SHP77 (cell line): ENCODE measurements around the gene TIMP3.

Experiments used
- DNase-seq, 2 experiments: peaks; one replicate each; lab custom pipeline; 2025; lab: John Stamatoyannopoulos, UW

Gene TIMP3

DNA sequence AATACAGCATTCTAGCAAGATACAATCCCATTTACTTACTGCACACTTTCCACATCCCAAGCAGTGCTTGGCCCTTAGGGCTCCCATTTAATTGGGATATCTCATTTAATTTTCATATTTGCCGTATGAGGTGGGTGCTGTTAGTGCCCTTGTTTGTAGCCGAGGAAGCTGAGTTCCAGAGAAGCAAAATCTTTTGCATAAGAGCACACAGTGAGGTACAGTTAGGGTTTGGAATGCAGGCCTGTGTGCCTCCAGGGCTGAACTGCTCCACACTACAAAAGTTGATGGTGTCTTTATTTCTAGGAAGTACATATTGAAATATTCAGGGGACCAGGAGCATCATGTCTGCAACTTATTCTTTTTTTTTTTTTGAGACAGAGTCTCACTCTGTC lies 15.5 kb upstream of the TIMP3 start:
- DNase-seq: no peak

DNA sequence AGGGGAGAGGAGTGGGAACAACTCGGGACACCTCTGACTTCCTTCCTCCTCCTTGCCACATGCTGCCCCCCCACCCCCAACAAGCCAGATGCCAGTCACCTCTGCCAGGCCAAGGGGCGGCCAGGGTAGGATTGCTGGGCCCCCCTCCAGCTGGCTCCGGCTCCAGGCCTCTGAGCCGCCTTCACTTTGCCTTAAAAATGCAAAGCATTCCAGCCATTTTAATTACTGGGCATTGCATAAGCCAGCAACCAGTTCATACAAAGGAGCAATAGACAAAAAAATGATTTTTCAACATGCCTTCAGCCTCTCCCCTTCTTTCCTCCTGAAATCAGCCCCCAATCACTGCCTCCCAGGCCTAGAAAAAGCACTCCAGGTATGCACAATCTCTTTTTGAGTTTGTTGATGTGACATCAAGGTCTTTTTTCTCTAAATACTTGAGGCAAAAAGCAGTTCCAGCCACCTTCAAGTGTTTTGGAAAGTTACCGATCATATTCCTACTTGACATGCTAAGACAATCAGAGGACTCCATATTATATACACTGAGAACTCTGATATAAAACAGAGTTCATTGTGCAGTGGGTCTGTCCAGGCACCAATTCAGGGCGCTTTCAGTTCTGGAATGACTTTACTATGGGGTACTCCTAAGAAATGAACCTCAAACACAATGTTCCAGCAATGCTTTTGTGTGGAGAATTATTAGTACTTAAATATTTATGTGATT lies 12.4 kb upstream of the TIMP3 start:
- DNase-seq: no peak

DNA sequence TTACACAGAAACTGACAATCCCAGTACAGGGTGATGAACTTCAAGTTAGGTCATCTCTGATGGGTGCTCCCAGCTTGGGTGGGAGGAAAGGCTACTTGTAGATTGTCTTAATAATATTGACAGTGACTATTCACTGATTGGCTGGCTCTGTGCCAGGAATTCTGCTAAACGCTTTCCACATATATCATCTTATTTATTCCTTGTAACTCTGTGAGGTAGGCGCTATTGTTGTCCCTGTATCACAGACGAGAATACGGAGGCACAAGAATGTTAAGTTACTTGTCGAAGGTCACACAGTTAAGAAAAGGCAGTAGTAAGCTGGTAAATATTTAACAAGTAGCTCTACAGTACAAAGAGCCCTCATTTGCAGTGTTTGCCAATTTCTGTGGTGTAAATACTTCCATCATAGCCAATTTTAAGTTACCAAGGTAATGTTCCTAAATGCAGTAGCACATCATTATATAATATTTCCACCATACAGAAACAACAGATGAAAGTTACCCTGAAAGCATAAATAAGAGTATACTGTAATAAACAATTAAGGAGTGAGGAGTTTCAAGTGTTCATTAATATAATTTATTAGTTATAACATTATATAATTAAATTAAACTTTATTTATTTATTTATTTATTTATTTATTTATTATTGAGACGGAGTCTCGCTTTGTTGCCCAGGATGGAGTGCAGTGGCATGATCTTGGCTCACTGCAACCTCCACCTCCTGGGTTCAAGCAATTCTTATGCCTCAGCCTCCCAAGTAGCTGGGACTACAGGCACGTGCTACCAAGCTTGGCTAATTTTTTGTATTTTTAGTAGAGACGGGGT lies 11.5 kb upstream of the TIMP3 start:
- DNase-seq: no peak

DNA sequence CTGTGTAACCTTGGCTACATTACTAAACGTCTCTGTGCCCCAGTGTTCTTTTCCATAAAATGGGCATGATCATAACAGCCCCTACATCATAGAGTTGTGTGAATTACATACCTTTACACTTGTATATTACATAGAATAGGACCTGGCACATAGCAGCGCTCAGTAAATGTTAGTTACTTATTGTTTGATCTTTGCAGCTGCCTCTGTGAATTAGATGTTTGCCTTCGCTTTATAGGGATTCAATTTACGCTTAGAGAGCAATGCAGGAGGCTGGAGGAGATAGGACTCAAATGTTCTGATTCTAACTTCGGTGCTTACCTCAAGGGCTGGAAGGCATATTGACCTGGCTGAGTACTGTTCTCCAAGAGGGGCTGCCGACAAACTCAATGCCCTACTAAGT lies 10.4 kb upstream of the TIMP3 start:
- no peak for DNase-seq

DNA sequence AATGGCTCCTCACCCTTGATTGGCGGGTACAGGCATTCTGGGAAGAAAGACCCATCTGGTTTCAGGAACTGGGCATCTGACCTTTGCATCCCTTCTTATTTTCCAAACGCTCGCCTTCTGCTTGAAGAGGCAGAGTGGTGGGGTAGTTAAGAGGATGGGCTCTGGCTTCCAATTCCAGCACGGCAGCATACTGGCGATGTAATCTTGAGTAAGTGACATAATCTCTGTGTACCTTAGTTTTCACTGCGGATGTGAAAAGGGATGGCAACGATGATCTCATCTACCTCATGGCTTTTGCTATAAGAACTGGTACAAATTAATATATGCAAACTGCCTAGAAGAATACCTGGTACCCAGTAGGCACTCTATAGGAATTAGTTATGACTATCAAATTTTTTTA lies 10.0 kb upstream of the TIMP3 start:
- DNase-seq: no peak

DNA sequence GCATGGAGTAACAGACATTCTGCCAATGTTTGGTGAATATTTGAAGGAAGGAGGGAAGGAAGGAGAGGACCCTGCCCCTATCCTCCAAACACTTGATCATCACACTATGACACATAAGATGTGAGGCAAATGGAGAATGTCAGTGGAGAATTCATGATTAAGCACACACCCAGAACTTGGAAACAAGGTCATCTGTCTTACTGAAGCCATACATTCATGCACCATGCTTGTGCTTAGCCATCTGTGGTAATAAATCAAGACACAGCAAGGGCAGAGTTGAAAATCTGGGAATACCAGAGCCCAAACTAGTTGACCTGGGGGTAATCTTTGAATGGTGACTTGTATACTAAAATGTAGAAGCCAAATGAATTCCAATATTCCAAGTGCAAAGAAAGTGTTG lies 7.9 kb upstream of the TIMP3 start:
- DNase-seq: no peak

DNA sequence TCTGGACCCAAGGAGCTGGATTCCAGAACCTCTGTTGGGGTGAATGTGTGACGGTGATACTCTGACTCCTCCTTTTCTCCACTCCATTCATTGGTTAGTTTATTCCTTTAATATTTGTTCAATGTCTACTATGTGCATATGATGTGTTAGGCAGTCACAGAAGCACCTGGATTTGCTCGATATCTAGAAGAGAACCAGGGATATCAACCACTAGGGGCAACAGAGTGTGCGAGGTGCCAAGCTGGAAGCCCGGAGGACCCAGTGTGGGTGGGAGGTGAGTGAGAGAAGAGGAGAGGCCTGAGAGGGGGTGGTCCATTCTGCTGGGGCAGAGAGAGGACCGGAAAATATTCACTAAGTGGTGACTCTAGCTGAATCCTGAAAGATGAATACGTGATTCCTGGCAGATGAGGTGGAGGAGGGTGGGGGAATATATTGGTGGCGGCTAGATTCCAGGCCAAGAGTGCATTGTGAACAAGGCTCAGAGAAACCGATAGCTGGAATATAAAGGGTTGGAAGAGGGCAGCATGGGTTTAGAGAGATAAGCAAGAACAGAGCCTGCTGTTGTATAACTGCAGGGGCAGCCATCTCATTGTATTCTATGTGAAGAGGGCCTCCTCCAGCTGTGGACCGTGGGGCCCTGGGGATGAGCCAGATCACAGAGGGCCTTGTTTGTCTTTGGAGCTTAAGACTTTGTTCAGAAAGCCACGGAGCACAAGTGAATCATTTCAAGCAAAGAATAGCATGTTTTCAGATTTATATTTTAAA lies 6.9 kb upstream of the TIMP3 start:
- no peak for DNase-seq

DNA sequence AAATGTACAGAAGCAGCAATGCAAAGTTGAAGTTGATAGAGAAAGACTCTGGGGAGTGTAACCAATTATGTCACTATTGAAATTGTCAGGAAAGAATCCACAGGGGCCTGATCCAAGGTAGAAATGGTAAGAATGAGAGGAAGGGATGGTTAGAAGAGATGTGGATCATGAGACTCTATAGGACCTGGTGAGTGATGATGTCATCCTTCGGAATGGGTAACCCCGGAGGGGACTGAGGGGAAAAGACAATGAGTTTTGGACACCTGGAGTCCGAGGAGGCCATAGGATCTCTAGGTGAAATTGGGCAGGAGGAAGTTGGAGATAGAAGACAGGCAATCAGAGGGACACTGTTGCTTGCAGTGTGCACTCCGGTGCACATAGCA lies 6.3 kb upstream of the TIMP3 start:
- DNase-seq: no peak

DNA sequence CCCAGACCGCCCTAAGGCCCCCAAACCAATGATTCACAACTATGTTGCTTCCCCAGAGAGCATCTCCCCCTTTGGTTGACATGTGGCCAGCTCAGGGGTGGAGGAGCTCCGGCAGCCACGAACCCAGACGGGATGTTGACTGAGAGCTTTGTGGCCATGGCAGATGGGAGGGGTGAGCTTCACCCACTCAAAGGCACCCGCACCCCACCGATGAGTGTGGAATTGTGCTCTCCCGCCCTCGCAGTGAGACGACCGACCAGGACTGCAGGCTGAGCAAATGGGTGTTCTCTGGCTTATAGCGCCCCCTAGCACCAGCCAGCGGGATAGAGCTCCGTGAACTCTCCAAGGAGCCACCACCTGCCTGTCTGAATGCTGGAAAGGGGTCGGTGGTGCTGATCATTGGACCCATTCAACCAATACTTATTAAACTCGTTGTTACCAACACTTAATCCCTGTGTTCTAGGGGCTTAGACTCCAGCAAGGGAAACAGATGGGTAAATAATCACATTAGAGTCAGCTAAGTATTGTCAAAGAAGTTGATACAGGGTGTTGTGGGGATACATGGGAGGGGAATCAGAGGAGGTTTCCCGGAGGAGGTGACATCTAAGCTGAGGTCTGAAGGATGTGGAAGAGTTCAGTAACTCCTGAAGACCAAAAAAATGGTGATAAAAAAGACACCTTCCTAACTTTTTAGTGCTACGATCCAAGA lies 4.5 kb upstream of the TIMP3 start:
- DNase-seq: no peak

DNA sequence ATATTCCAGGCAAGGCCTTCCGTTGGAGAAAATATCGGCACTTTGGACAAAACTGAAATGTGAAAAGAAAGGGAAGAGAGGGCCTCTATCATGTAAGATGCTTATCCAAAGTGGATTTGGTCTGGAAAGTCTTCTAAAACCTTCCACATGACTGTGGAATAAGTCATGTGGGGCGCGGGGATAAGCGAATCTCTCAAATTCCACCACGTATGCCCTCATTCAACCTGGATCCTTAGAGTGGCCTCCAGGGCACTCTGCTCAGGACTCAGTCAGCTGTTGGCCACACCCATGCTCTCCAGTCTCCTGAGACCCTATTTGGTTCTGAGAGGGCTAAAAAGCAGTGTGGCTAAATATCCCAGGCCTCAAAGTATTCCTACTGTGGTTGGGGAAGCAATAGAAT lies 2.0 kb upstream of the TIMP3 start:
- no peak for DNase-seq

DNA sequence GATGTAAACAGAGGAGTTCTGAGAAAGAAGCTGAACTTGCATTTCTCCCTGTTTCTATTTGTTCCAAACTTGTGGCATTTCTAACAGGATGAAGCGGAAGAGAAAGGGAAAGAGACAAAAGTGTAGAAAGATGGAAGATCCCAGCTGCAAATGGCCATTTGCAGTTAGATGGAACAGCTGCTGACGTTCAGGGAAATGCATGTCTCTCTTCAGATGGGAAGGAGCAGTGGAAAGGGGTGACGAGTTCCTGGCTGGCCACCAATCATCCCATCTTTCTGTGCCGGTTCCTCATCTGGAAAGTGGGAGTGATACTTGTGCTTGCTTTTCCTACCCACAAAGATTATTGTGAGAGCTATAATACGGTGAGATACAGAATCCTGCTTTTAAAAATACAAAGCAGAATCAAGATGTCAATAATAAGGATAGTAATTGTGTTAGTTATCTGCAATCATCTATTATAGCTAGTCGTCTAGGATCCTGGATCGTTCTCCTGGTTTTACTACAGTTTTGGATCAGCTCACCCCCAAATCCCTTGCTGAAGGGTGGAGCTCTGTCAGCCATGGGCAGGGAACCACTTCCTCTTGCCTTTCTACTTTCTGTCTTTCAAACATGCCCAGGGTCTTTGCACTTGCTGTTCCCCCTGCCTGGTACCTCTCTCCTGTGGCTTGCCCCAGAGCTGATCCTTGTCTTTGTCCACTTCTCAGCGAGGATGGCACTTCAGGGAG lies 1.2 kb upstream of the TIMP3 start:
- no peak for DNase-seq

DNA sequence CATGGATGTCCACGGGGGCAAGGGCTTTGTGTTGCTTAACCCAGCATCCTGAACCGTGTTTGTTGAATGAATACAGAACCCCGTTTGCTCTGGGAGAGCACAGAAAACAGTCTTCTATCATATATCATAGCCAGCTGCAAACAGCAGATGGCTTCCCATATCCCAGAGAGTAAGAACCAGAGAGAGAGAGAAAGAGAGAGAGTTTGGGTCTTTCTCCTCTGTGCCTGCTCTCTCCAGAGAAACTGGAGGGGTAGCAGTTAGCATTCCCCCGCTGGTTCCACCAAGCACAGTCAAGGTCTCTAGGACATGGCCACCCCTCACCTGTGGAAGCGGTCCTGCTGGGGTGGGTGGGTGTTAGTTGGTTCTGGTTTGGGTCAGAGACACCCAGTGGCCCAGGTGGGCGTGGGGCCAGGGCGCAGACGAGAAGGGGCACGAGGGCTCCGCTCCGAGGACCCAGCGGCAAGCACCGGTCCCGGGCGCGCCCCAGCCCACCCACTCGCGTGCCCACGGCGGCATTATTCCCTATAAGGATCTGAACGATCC lies 440 bp upstream of the TIMP3 start:
- DNase-seq: no peak

DNA sequence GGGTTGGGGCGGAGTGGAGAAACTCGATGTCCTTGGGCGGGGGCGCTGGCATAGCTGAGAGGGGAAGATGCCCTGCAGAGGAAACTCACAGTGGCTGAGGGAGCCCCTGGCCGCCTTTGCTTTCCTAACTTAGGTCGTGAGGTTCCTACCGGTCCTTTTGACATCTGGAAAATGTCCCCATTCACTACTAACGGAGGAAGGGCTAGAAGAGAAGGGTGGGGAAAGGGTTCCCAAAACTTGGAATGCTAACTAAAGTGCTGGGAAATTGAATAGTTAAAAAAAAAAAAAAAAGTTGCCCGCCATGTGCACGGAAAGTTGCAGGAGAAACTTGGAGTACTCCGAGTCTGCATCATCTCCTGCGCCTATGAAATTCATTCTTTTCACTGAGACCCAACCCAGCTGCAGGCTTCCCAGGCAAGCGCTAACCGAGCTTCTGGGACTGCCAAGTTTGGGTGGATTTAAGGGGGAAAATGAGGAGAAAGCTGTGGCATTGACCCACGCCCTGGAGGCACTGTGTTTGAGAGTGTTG lies 796 bp downstream of the TIMP3 start:
- DNase-seq: no peak

DNA sequence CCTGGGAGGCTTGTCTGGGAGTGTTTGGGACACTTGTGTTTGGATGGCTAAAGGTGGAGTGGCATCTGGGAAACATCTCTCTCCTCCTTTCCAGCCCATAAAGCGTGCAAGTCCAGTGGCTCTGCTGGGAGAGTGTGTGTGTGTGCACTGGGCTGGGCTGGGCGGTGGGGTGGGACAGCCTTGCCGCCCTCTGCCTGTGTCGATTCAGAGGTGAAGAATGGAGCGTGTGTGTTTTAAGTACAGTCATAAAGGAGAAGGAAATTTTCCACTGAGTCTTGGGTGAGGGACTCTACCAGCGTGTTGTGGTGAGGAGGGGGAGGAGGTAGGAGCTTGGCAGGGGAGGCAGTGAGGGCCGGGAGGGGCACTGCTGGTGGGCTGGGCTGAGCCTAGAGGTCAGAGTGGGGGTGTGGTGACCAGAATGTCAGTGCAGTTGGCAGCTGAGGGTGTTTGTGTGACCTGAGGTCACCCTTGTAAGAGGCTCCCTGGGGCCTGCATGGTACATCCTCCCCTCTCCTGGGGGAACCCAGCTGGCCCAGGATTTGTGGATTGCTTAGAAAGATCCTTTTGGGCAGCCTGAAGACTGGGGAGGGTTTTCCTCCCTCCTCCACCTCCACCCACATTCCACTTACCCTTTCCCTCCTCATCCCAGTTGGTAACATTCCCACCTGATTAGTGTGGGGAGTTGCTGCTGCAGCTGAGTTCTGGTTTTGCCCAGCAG lies 1.7 kb downstream of the TIMP3 start:
- DNase-seq: no peak

DNA sequence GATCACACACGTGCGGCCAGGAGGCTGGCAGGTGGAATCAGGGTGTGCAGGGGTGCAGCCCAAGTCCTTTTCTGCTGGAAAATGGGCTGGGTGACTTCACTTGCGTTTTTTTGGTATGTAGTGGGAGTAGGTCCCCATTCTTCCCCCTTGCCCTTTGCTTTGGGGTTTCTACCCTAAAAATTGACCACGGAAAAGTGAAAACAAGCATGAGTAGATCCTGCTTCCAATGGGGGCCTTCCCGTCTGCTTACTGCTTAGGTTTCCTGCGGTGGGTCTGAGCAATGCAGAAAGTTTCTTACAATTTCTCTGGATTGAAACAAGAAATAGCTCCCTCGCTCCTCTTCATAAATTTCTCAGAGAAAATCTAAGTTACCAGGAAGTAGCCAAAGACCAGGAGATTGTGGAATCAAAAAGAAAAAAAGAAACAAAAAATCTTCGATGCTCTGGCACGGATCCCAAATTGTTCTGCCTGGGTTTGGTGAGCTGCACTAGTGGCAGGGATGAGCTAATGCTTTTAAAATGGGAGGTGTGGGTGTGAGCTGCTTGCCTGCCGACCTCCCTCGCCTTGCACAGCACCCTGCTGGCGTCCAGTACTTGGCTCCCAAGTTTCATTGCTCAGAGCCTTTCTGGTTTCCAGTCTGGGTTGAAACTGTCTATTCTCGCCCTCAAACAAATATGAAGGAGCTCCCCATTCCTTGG lies 2.4 kb downstream of the TIMP3 start:
- DNase-seq: no peak

DNA sequence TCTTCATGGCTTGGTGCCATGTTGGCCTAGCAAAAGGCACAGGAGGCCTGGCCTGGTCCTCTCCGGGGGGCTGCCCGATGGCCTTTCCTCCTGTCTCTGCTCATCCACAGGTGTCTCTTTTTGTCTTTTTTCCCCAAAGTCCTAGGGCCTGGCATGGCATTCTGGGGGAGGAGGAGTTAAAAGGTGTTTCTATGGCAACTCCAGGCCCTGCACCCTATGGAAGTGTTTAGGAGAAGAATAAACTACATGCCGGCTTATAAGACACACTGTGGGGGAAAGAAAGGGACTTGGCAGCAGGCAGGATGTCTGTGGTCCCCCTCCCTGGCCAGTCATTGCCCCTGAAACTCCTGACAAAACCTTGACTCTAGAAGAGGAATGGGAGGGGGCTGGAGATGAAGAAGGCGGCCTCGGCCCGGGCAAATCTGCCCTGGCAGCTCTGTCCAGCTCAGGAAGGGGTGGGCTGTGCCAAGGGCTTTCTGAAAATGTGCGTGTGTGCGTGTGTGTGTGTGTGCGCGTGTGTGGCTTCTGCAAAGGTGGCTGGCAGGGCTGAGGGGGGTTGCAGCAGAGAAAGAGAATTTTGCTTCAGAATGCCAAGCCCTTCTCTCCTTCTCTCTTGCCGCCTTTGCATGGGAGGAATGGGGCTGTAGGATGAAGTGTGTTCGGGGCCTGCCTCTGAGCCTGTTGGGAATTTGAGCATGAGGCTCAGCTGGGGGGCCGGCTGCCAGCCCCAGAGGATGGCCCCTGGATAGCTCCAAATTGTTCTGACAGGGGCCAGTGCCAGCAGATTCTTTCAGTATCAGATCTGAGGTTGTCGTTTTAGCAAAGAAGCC lies 3.2 kb downstream of the TIMP3 start:
- DNase-seq: no peak

DNA sequence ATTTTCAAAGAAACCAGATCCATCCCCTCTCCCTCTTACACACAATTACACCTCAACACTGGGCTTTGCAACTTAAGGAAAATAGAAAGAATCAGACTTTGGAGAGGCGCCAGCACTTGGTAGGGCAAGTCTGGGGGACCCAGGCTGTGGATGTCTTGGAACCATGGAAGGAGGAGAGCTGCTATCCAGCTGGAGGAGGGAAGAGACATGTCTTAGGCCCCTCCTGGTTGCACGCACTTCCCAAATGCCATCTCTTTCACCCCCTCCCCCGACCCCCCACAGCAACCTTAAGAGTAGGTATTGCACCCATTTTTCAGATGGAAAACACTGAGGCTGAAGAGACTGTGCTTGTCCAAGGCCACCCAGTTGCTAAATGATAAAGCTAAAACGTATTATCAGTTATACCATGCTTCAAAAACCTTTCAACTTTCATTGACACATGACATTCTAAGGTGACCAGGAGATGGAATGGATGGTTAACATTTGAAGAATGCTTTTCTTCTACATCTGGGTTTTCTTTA lies 3.9 kb downstream of the TIMP3 start:
- no peak for DNase-seq

DNA sequence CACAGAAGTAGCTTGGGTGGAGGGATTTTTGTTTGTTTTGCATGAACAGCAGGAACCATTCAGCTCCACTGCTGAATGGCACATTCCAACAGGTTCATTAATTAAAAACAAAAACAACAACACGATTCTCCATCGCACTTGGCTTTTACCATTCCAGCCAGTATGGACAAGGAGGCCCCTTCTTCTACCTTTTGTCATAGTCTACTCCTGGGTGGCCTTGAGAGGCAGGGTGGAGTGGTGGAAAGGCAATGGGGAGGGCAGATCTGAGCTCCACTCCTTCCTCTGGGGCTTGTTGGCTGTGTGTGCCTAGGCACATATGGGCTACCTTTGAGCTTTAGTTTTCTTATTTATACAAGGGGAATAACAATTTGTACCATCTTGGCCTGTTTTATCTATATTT lies 4.8 kb downstream of the TIMP3 start:
- DNase-seq: no peak

DNA sequence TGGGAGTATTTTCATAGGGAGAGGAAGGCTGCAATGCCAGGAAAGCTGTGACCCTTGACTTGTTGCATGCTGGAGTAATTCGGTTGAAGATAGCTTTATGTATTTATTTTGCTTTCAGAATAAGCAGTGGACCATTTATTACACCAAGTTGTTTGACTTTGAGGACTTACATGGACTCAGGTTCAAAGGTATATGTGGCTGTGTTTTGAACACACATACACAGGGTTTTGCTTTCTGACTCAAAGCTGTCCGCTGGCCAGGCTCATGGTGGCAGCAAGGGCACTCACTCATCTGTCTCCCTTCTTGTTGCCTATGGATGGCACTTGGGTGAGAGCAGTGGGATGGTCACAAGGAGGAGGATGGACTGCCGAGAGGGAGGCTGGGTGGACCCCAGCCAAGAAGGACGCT lies 6.5 kb downstream of the TIMP3 start:
- DNase-seq: no peak
